Immature natural killer cell (primary cell): Measurements from ENCODE around the gene IFRD2. TPM values are rescaled to one million over a fixed set of nuclear protein-coding genes. Genes with fewer than 3 reads are reported as not detected.

Experiments
- DNase-seq, 3 donors: peaks; one replicate each; pipeline ENCODE4 v3.0.0; 2022; ENCODE audit warnings: mixed read lengths in 1 of 3
- H3K27ac Mint-ChIP-seq, 6 donors: one replicate each; pipeline ENCODE4 v1.8.0; 2020; ENCODE audit warnings: mixed read lengths in 6 of 6, mild to moderate bottlenecking in 5 of 6, inconsistent platforms in 4 of 6, moderate library complexity in 3 of 6
- H3K27me3 Mint-ChIP-seq, 3 donors: one replicate each; pipeline ENCODE4 v1.8.0; 2020 to 2021; ENCODE audit warnings: low read depth in 3 of 3, mild to moderate bottlenecking in 3 of 3, mixed read lengths in 3 of 3, moderate library complexity in 3 of 3, inconsistent platforms in 1 of 3
- H3K36me3 Mint-ChIP-seq, 3 donors: one replicate each; pipeline ENCODE4 v1.8.0; 2020; ENCODE audit warnings: mixed read lengths in 3 of 3, inconsistent platforms in 2 of 3, mild to moderate bottlenecking in 2 of 3
- H3K4me1 Mint-ChIP-seq, 2 donors: one replicate each; pipeline ENCODE4 v1.8.0; 2020; ENCODE audit warnings: inconsistent platforms in 2 of 2, mild to moderate bottlenecking in 2 of 2, mixed read lengths in 2 of 2, moderate library complexity in 1 of 2
- H3K4me3 Mint-ChIP-seq, 5 donors: one replicate each; pipeline ENCODE4 v1.8.0; 2020; ENCODE audit warnings: mild to moderate bottlenecking in 5 of 5, mixed read lengths in 5 of 5, inconsistent platforms in 3 of 5, moderate library complexity in 3 of 5
- H3K9me3 Mint-ChIP-seq, 6 donors: one replicate each; pipeline ENCODE4 v1.8.0; 2020; ENCODE audit warnings: mild to moderate bottlenecking in 6 of 6, mixed read lengths in 6 of 6, inconsistent platforms in 4 of 6, moderate library complexity in 3 of 6
- polyA plus RNA-seq, 3 donors: library from polyadenylated mRNA; unstranded; fragments of 300-500 nt; fragmentation: Illumina TruSeq; gene quantifications; one replicate each; pipeline ENCODE4 v1.2.3, GENCODE V29; 2021

The IFRD2 gene
- polyA plus RNA-seq, 3 donors from 2014 or later, result 38.0 to 54.3 (median 51.3) TPM

DNA sequence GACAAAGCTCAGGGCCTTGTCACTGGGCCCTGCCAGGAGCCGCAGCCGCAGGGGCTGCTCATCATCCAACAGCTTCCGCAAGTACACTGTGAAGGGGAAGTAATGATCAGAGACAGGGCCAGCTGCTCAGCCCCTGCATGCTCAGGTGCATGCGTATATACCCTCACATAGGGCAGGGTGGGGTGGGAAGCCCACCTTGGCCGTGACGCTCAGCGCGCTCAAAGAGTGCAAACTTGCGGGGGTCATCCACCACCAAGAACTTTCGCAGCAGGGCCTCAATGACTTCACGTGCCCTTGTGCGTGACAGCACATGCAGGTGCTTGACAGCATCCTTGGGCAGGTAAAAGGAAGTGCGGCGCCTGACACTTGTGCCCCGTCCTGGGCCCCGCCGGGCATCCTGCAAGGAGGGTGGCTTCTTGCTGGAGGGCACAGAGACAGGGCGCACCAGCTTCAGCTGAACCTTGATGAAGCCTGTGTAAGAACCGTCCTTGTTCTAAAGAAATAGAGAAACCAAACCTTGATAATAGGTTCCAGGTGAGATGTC is 39.2 kb upstream of the IFRD2 start:
- Mint-ChIP-seq H3K36me3 (peaks cover 1 to 15% (median 5%) of the 10 kb centered on the region in 3 donors), H3K9me3 (no peaks in the 10 kb centered on the region), H3K27me3 (peaks cover 0 to 10% (median 4%) of the 10 kb centered on the region in 3 donors), H3K4me3 (no peak overlapping the region), H3K4me1 (peaks cover 65 to 66% of the 10 kb centered on the region in 2 donors), H3K27ac (peak overlapping the region in 5 of 6 donors; percentile 32 to 95 (median 73))
- DNase-seq, result no peak

GRCh38 chr3:50330330-50330729 is 38.1 kb upstream of the IFRD2 start:
- Mint-ChIP-seq H3K27ac (peak overlapping the region in 4 of 6 donors; percentile 55 to 73 (median 66)), H3K9me3 (no peaks in the 10 kb centered on the region), H3K4me3 (no peak overlapping the region), H3K36me3 (peaks cover 0 to 13% (median 4%) of the 10 kb centered on the region in 3 donors), H3K4me1 (peaks cover 55 to 57% of the 10 kb centered on the region in 2 donors), H3K27me3 (peaks cover 0 to 9% (median 2%) of the 10 kb centered on the region in 3 donors)
- DNase-seq, result no peak

- DNase-seq, result peak; percentile 93 to 94 (median 93)
- H3K27ac Mint-ChIP-seq, result peak within 1 kb of the TSS; percentile 89 to 96 (median 92)
- peak within 1 kb of the TSS; percentile 84 to 98 (median 94) for H3K4me3 Mint-ChIP-seq
- H3K36me3 Mint-ChIP-seq, result peaks cover 0 to 9% (median 0%) of the 10 kb centered on the region in 3 donors
- peaks cover 0 to 8% (median 2%) of the 10 kb centered on the region in 3 donors for H3K27me3 Mint-ChIP-seq
- peaks cover 42 to 49% of the 10 kb centered on the region in 2 donors for H3K4me1 Mint-ChIP-seq
- H3K9me3 Mint-ChIP-seq, result no peaks in the 10 kb centered on the region
Observed at GRCh38 chr3:50327943-50328691, 35.9 kb upstream of the IFRD2 start, which contains the start of gene TUSC2. Gene TUSC2 (minus strand): TSS chr3:50328223. CDS start chr3:50328099, 124 bp downstream.

DNA sequence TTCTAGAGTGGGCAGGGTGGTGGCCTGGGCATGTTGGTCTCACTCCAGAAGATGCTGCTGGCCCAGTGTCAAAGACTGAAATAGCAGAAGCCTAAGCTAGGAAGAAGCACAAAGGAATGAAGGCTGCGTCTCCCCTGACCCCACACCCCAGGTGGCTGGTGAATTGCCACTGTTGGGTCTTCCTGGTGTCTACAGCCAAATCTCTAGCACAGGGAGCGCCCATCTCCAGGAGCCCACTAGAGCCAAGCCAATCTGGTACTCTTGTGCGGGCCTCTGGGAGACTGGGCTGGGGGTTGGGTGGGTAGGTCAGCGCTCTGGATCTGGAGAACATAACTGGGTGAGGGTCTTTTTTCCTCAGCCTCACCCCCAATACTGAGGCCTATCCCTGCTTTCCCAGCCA is 34.9 kb upstream of the IFRD2 start:
- Mint-ChIP-seq H3K4me3 (peak overlapping the region; percentile 84 to 98 (median 94)), H3K27ac (peak overlapping the region; percentile 79 to 91 (median 82)), H3K27me3 (peaks cover 0 to 8% (median 2%) of the 10 kb centered on the region in 3 donors), H3K36me3 (peaks cover 0 to 7% (median 0%) of the 10 kb centered on the region in 3 donors), H3K4me1 (peaks cover 35 to 41% of the 10 kb centered on the region in 2 donors), H3K9me3 (no peaks in the 10 kb centered on the region)
- no peak for DNase-seq

- Mint-ChIP-seq H3K9me3 (no peaks in the 10 kb centered on the region), H3K36me3 (peaks cover 0 to 4% (median 0%) of the 10 kb centered on the region in 3 donors), H3K27ac (peak overlapping the region in 1 of 6 donors; percentile 30), H3K4me3 (peak overlapping the region; percentile 21 to 95 (median 41)), H3K27me3 (peaks cover 0 to 8% (median 2%) of the 10 kb centered on the region in 3 donors), H3K4me1 (peaks cover 31 to 33% of the 10 kb centered on the region in 2 donors)
- no peak for DNase-seq
Observed at GRCh38 chr3:50326182-50326541, 33.9 kb upstream of the IFRD2 start.

GRCh38 chr3:50325497-50326181 is 33.4 kb upstream of the IFRD2 start:
- Mint-ChIP-seq H3K4me1 (peaks cover 32 to 35% of the 10 kb centered on the region in 2 donors), H3K27ac (peak overlapping the region in 2 of 6 donors; percentile 53 to 62)

GRCh38 chr3:50325113-50325480 is 32.9 kb upstream of the IFRD2 start:
- H3K9me3 Mint-ChIP-seq, result no peaks in the 10 kb centered on the region
- peak overlapping the region in 5 of 6 donors; percentile 43 to 88 (median 62) for H3K27ac Mint-ChIP-seq
- no peaks in the 10 kb centered on the region for H3K36me3 Mint-ChIP-seq
- H3K27me3 Mint-ChIP-seq, result peaks cover 0 to 10% (median 2%) of the 10 kb centered on the region in 3 donors
- DNase-seq, result no peak
- H3K4me3 Mint-ChIP-seq, result no peak overlapping the region
- H3K4me1 Mint-ChIP-seq, result peaks cover 35 to 40% of the 10 kb centered on the region in 2 donors

More at GRCh38 chr3:50325497-50326181, 33.4 kb upstream of the IFRD2 start:
- Mint-ChIP-seq H3K36me3 (peaks cover 0 to 2% (median 0%) of the 10 kb centered on the region in 3 donors), H3K9me3 (no peaks in the 10 kb centered on the region), H3K27me3 (peaks cover 0 to 10% (median 2%) of the 10 kb centered on the region in 3 donors), H3K4me3 (peak overlapping the region in 1 of 5 donors; percentile 21)
- DNase-seq, result no peak

DNA sequence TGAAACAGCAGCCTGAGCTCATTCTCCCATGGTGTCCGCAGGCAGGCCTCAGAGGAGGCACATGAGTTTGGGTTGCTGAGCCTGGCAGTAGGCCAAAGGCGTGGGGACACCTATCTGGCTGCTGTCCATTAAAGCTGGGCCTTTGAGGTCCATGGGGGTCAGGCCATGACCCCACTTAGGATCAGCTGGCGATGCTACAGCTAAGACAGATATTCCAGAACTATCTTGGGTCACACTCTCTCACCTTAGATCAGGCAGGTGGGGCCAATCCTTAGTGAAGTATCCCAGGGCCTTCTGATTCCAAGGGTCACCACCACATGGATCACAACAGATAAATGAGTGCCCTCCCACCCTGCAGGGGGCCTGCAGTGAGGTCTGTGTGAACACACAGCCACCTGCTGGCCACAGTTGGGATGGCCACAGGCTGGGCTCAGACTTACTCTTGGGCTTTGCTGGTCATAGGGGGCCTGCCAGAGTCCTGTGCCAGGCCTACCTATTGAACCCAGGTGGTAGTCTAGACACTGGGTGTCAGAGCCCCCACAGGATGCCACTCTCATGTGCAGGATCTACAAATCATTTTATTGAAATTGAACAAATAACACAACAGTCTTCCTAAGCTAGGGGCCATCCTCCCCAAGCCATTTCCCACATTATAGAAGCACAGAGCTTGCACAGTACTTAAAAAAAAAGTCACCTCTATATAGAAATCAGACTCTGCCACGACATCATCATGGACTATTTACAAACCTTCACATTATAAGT is 32.3 kb upstream of the IFRD2 start:
- Mint-ChIP-seq H3K4me1 (peaks cover 39 to 46% of the 10 kb centered on the region in 2 donors), H3K27me3 (peaks cover 0 to 10% (median 2%) of the 10 kb centered on the region in 3 donors), H3K27ac (peak overlapping the region; percentile 36 to 88 (median 71)), H3K9me3 (no peaks in the 10 kb centered on the region), H3K36me3 (no peaks in the 10 kb centered on the region), H3K4me3 (peak overlapping the region in 2 of 5 donors; percentile 2 to 40)
- peak; percentile 47 to 56 (median 56) for DNase-seq

DNA sequence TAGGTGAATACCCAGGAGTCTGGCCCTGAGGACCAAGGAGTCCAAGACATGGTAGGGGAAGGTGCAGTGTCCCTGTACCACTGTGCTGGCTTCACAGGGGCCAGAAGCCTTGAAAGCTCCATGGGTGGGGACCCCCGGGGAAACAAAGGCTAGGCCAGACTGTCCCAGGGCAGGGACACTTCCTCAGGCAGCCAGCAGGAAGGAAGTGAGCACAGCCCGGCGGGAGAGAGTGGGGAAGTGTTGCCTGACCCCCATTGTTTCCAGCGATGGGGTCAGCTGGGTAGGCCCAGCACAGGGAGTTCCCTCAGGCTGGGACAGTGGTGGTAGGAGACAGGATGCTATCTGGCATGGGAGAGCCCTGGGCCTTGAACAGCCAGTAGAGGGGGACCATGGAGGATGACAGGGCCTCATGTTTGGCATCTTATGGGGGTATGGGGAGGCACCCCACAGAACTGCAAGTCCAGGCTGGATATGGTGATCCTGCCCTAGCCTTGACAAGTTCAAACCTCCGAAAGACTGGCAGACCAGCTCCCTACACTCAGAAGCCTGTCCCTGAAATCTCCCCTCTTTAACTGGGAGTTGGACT is 31.5 kb upstream of the IFRD2 start:
- Mint-ChIP-seq H3K9me3 (no peaks in the 10 kb centered on the region), H3K36me3 (no peaks in the 10 kb centered on the region), H3K27me3 (peaks cover 0 to 5% (median 2%) of the 10 kb centered on the region in 3 donors), H3K4me3 (no peak overlapping the region), H3K27ac (peak overlapping the region in 4 of 6 donors; percentile 18 to 75 (median 49)), H3K4me1 (peaks cover 47 to 53% of the 10 kb centered on the region in 2 donors)
- DNase-seq, result no peak

DNA sequence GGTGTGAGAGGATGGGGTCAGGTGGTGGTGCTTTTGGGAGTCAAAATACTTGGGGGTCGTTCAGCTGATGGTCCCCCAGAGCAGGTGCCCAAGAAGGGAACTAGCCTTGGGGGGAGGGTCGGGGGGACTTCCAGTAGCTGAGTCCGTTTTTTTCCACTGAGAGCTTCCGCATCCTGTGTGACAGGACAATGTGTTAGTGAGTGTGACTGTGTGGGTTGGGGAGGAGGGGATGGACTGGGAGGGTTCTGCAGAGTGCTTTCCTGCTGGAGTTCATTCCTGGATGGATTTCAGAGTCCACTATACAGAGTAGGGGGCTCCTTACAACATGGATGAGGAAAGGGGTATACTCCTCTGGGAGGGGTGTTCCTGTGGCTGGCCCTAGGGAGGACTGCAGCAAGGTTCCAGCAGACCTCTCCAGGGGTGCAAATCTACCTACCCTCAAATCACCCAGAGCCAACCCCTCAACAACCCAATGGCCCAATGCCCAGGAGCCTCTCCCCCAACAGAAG is 30.9 kb upstream of the IFRD2 start:
- Mint-ChIP-seq H3K9me3 (no peaks in the 10 kb centered on the region), H3K4me1 (peaks cover 47 to 53% of the 10 kb centered on the region in 2 donors), H3K36me3 (no peaks in the 10 kb centered on the region), H3K4me3 (peak overlapping the region in 3 of 5 donors; percentile 39 to 62 (median 58)), H3K27me3 (peaks cover 0 to 5% (median 0%) of the 10 kb centered on the region in 3 donors), H3K27ac (peak overlapping the region in 5 of 6 donors; percentile 5 to 75 (median 59))
- DNase-seq, result no peak

DNA sequence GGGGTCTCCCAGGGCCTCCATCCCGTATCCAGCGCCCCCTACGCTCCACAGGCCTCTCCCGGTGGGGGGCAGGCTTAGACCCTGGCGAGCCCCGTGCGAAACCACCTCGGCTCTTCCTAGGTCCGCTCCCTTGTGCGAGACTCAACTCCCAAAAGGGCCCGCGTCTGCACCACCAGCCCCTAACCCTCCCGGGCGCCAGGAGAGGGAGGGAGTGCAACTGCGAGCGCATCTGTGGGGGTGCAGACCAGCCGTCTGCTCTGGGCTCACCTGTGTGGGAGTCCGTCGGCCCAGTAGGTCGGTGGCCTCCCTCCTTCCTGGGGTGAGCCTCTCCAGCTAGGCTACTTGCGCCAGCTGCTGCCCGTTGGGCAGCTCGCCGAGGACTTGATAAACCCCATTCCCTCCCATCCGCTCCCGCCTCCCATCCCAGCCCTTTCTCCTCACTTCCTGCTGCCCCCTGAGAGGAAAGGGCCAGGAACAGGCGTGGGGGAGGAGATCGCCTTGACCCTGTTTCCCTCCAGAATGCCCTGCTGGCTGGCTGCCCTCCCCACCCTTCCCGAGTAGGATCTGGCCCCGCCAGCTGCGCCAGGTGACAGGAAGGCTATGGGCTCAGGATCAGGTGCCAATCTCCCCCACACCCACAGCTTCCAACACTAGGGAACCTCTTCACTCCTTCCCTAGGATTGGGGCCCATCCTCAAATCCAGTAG is 30.3 kb upstream of the IFRD2 start, which contains the start of gene HYAL2:
Gene HYAL2 (minus strand): TSS at position 360 of the 706 bp plus-strand sequence. CDS start 2,256 bp downstream, outside the sequence.
- no peaks in the 10 kb centered on the region for H3K9me3 Mint-ChIP-seq
- H3K36me3 Mint-ChIP-seq, result no peaks in the 10 kb centered on the region
- peaks cover 0 to 2% (median 0%) of the 10 kb centered on the region in 3 donors for H3K27me3 Mint-ChIP-seq
- peaks cover 46 to 48% of the 10 kb centered on the region in 2 donors for H3K4me1 Mint-ChIP-seq
- DNase-seq, result no peak
- peak within 1 kb of the TSS; percentile 80 to 92 (median 88) for H3K27ac Mint-ChIP-seq
- peak within 1 kb of the TSS; percentile 81 to 86 (median 85) for H3K4me3 Mint-ChIP-seq

DNA sequence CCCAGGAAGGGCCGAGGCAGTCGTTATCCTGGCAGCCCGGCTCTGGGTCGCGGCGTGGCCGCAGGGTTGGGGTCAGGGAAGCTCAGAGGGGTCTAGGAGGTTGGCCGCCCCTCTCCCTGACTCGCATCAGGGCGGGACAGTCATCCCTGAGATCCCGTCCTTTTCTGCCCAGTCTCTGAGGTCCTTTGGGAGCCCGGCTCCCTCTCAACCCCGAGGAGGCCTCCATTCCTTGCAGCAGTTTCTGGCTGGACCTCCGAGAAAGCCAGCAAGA is 29.8 kb upstream of the IFRD2 start:
- H3K36me3 Mint-ChIP-seq, result no peaks in the 10 kb centered on the region
- H3K9me3 Mint-ChIP-seq, result no peaks in the 10 kb centered on the region
- H3K4me3 Mint-ChIP-seq, result peak overlapping the region in 4 of 5 donors; percentile 82 to 86 (median 85)
- peaks cover 43 to 46% of the 10 kb centered on the region in 2 donors for H3K4me1 Mint-ChIP-seq
- peaks cover 0 to 2% (median 0%) of the 10 kb centered on the region in 3 donors for H3K27me3 Mint-ChIP-seq
- H3K27ac Mint-ChIP-seq, result no peak overlapping the region
- DNase-seq, result no peak
